GM19395 (cell line): ENCODE data around the gene EDC4.
A peak's percentile ranks its signal among the peaks of the same experiment; 100 is the strongest.
"Not testable (repeated sequence)": the region's sequence is repeated elsewhere in the genome, so short reads cannot be mapped to it uniquely, and the experiment has no call there.

Experiments
- ATAC-seq: cut with Tn5 transposase; IDR thresholded peaks from one replicate; pipeline ENCODE4 v1.9.1; 2021; ENCODE audit warnings: mild to moderate bottlenecking, moderate library complexity; ENCODE audit not compliant: unreplicated experiment

The EDC4 gene

GRCh38 chr16:67872631-67873434 lies at the start of gene EDC4:
TSS of gene EDC4 (plus strand) at chr16:67873052. CDS start at chr16:67873262, 210 bp downstream.
- peak; percentile 68 for ATAC-seq

- no peak for ATAC-seq
These were observed 47.7 kb upstream of the EDC4 start for GRCh38 chr16:67825119-67825518.

GRCh38 chr16:67825906-67826305 lies 46.9 kb upstream of the EDC4 start:
- ATAC-seq = no peak

- no peak for ATAC-seq
These were observed 44.2 kb upstream of the EDC4 start for GRCh38 chr16:67828651-67829050.

GRCh38 chr16:67833030-67833414 lies 39.8 kb upstream of the EDC4 start:
- ATAC-seq = no peak

GRCh38 chr16:67833415-67834241 lies 39.2 kb upstream of the EDC4 start:
- ATAC-seq = peak; percentile 97

- ATAC-seq = no peak
These were observed 38.6 kb upstream of the EDC4 start for GRCh38 chr16:67834242-67834614.

GRCh38 chr16:67837190-67837589 lies 35.7 kb upstream of the EDC4 start:
- ATAC-seq = not testable (repeated sequence)

- ATAC-seq = no peak
These were observed 35.0 kb upstream of the EDC4 start for GRCh38 chr16:67837811-67838210.

GRCh38 chr16:67841198-67841815 lies 31.5 kb upstream of the EDC4 start:
- ATAC-seq = no peak

GRCh38 chr16:67841816-67842508 lies 30.9 kb upstream of the EDC4 start, which contains the start of gene THAP11:
TSS of gene THAP11 (plus strand) at chr16:67842320. CDS start at chr16:67842555, 235 bp downstream.
- peak; percentile 53 for ATAC-seq

- peak; percentile 9 for ATAC-seq
These were observed 30.1 kb upstream of the EDC4 start for GRCh38 chr16:67842509-67843342.

GRCh38 chr16:67843343-67843765 lies 29.5 kb upstream of the EDC4 start:
- ATAC-seq = no peak

- ATAC-seq = no peak
These were observed 28.4 kb upstream of the EDC4 start for GRCh38 chr16:67844497-67844896.

GRCh38 chr16:67845291-67846062 lies 27.4 kb upstream of the EDC4 start:
- ATAC-seq = no peak

GRCh38 chr16:67846063-67846319 lies 26.9 kb upstream of the EDC4 start:
- no peak for ATAC-seq

GRCh38 chr16:67846320-67847063 lies 26.4 kb upstream of the EDC4 start, which contains the start of gene NUTF2:
TSS of gene NUTF2 (plus strand) at chr16:67846933. CDS start at chr16:67865131, 18,198 bp downstream.
- peak; percentile 62 for ATAC-seq

- ATAC-seq = peak; percentile 32
These were observed 25.6 kb upstream of the EDC4 start, which contains the start of gene CENPT for GRCh38 chr16:67847064-67847861. TSS of gene CENPT (minus strand) at chr16:67847693. CDS start at chr16:67833859, 13,834 bp downstream.
